GM12878 (cell line): Measurements from ENCODE around the gene MST1R. TPM values are rescaled to one million over a fixed set of nuclear protein-coding genes. Genes with fewer than 3 reads are reported as not detected.

Experiments
- ATAC-seq: fragments of 200-7000 bp; cut with Tn5 transposase; 3 replicates; pipeline ENCODE4 v1.9.1; 2020; ENCODE audit warnings: mild to moderate bottlenecking, moderate library complexity
- BruUV-seq: library from RNA; stranded (reverse); fragments of 400-500 nt; replicated peaks from 2 replicates; lab custom pipeline; 2021; lab: Mats Ljungman, UMichigan
- CTCF ChIA-PET: fragments of 300-600 bp; sonication (Branson Sonifier 250); formaldehyde crosslinking; extraction: SDS; loops from one replicate; lab custom pipeline; 2021; ENCODE audit warnings: inconsistent platforms; lab: Yijun Ruan, JAX
- POLR2A ChIA-PET: fragments of 350-600 bp; formaldehyde crosslinking; extraction: SDS; loops from one replicate; lab custom pipeline; 2021; ENCODE audit warnings: inconsistent platforms; lab: Charles Lee
- RAD21 ChIA-PET: fragments of 300-600 bp; sonication (Branson Sonifier 250); formaldehyde crosslinking; loops from one replicate; lab custom pipeline; 2023; ENCODE audit warnings: antibody characterized with exemption; ENCODE audit not compliant: unreplicated experiment; lab: Charles Lee
- SMC1A ChIA-PET: fragments of 300-600 bp; sonication (Branson Sonifier 250); formaldehyde crosslinking; loops from one replicate; lab custom pipeline; 2023; ENCODE audit not compliant: unreplicated experiment, uncharacterized antibody; lab: Charles Lee
- DNase-seq: peaks from one replicate; pipeline ENCODE4 v3.0.0-alpha.2; 2011; ENCODE audit warnings: low read depth, low spot score
- FAIRE-seq: peaks from 3 replicates; lab custom pipeline; 2011; peaks lifted over from hg19 to GRCh38; lab: Jason Lieb, UNC
- H2AFZ ChIP-seq: 2 replicates; pipeline ENCODE4 v1.6.0; 2011; ENCODE audit warnings: low read depth, low read length, control low read depth; ENCODE audit not compliant: control insufficient read depth
- H3K27ac ChIP-seq: 2 replicates; pipeline ENCODE4 v1.5.1; 2011; ENCODE audit warnings: control low read depth; ENCODE audit not compliant: control insufficient read depth, insufficient read depth
- H3K27me3 ChIP-seq, 2 experiments: replicated peaks in 1 of 2; 2 replicates each; pipeline versions ENCODE4 v1.6.0 to v1.6.1; 2011; ENCODE audit warnings: low read length in 1 of 2; ENCODE audit not compliant: control insufficient read depth in 2 of 2, insufficient read depth in 2 of 2
- H3K36me3 ChIP-seq, 2 experiments: 2 replicates each; pipeline ENCODE4 v1.5.1; 2011; ENCODE audit warnings: low read length in 1 of 2; ENCODE audit not compliant: control insufficient read depth in 2 of 2, insufficient read depth in 2 of 2
- H3K4me1 ChIP-seq: 2 replicates; pipeline ENCODE4 v1.6.1; 2011; ENCODE audit warnings: mild to moderate bottlenecking, low read length, moderate library complexity, mixed read lengths; ENCODE audit not compliant: control insufficient read depth, insufficient read depth
- H3K4me2 ChIP-seq: 2 replicates; pipeline ENCODE4 v1.6.0; 2011; ENCODE audit warnings: control low read depth; ENCODE audit not compliant: control insufficient read depth, insufficient read depth
- H3K4me3 ChIP-seq: fragments of 200-600 bp; sonication (generic); 2 replicates; pipeline ENCODE4 v1.5.1; 2016
- H3K79me2 ChIP-seq: 2 replicates; pipeline ENCODE4 v1.6.0; 2011; ENCODE audit warnings: low read length; ENCODE audit not compliant: control insufficient read depth, insufficient read depth
- H3K9ac ChIP-seq: 2 replicates; pipeline ENCODE4 v1.8.0; 2011; ENCODE audit warnings: low read length, control low read depth, mixed read lengths; ENCODE audit not compliant: control insufficient read depth, insufficient read depth
- H3K9me3 ChIP-seq: replicated peaks from 3 replicates; pipeline ENCODE4 v1.5.1; 2011; ENCODE audit warnings: mild to moderate bottlenecking, low read length; ENCODE audit not compliant: control insufficient read depth, insufficient read depth
- H4K20me1 ChIP-seq: 2 replicates; pipeline ENCODE4 v1.6.0; 2011; ENCODE audit not compliant: control insufficient read depth, insufficient read depth
- ATF7 ChIP-seq: fragments of 450-650 bp; IDR thresholded peaks from 2 replicates; pipeline ENCODE4 v1.6.1; 2016; ENCODE audit warnings: low read depth, mild to moderate bottlenecking
- FOXK2 ChIP-seq: fragments of 450-650 bp; IDR thresholded peaks from 2 replicates; pipeline ENCODE4 v1.6.1; 2017; ENCODE audit warnings: mild to moderate bottlenecking, moderate library complexity
- KAT2A ChIP-seq: conservative IDR thresholded peaks from 2 replicates; pipeline ENCODE4 v1.6.1; 2011; ENCODE audit warnings: low read depth, low read length; ENCODE audit not compliant: control insufficient read depth
- RAD21 ChIP-seq: IDR thresholded peaks from 2 replicates; pipeline ENCODE4 v1.6.1; 2011; ENCODE audit warnings: mild to moderate bottlenecking, low read depth, low read length, moderate library complexity; ENCODE audit not compliant: insufficient read depth
- SMC3 ChIP-seq: IDR thresholded peaks from 2 replicates; pipeline ENCODE4 v1.6.1; 2011; ENCODE audit warnings: low read length, improper control_type of control experiment, borderline replicate concordance
- ZBTB11 ChIP-seq: fragments of 450-650 bp; formaldehyde crosslinking; IDR thresholded peaks from 2 replicates; pipeline ENCODE4 v1.5.0; 2022; ENCODE audit warnings: mild to moderate bottlenecking, missing genetic modification characterization
- in situ Hi-C: fragments of 300-500 bp; cut with MboI; formaldehyde crosslinking; loops from 9 replicates; pipeline ENCODE4 v1.14.3; 2018; ENCODE audit warnings: mixed read lengths
- intact Hi-C: fragments of 100-400 bp; cut with micrococcal nuclease; formaldehyde crosslinking; loops from one replicate; pipeline ENCODE4 v1.14.2; 2022; ENCODE audit not compliant: unreplicated experiment
- polyA plus RNA-seq, 11 experiments: library from polyadenylated mRNA; depleted of rRNA in 4 of 11; unstranded in 6 of 11; stranded (reverse) in 5 of 11; fragments of >200 nt; fragmentation: Nextera tagmentation in 4 of 11; fragmentation: Illumina TruSeq in 1 of 11; extraction: Ambion mirVana in 4 of 11; extraction: Trizol in 1 of 11; gene quantifications; 1 replicate in 1 of 11; 2 replicates in 10 of 11; pipeline versions ENCODE4 v1.2.1 to v1.2.3, GENCODE V29; 2011 to 2016; ENCODE audit warnings: inconsistent platforms in 2 of 11, missing spikeins in 2 of 11, low read depth in 1 of 11
- total RNA-seq, 4 experiments: library from RNA; depleted of rRNA in 3 of 4; stranded (reverse); fragments of >200 nt in 3 of 4; fragmentation: Illumina TruSeq in 1 of 4; extraction: Trizol in 1 of 4; gene quantifications; 2 replicates each; pipeline versions ENCODE4 v1.2.1 to v1.2.3, GENCODE V29; 2013 to 2021
- TF ChIP-seq, protein P1 (sequence below), 3 experiments: IDR thresholded peaks in 2 of 3; conservative IDR thresholded peaks in 1 of 3; 2 replicates each; pipeline ENCODE4 v1.5.1; 2011; ENCODE audit warnings: low read depth in 3 of 3, low read length in 3 of 3, mild to moderate bottlenecking in 3 of 3, control low read depth in 2 of 3, moderate library complexity in 2 of 3, inconsistent platforms in 1 of 3, mixed read lengths in 1 of 3; ENCODE audit not compliant: control insufficient read depth in 2 of 3, insufficient read depth in 1 of 3; ENCODE audit errors: extremely low read depth in 1 of 3

Gene MST1R
- total and polyA plus RNA-seq, 10 of the 15 experiments (the other 5 are each of a cell fraction or from before 2014, with no cell fraction given) = 0.40 to 5.6 (median 1.2) TPM

GRCh38 chr3:49841126-49841696 is 62.5 kb downstream of the MST1R start:
- Histone ChIP-seq H3K4me3 (no peak overlapping the region), H3K4me2 (no peak overlapping the region), H3K27me3 (no peaks in the 10 kb centered on the region), H2AFZ (no peak overlapping the region), H3K79me2 (no peaks in the 10 kb centered on the region), H3K36me3 (peaks cover 19 to 26% of the 10 kb centered on the region in 2 experiments), H4K20me1 (no peaks in the 10 kb centered on the region), H3K27ac (no peak overlapping the region), H3K4me1 (no peaks in the 10 kb centered on the region), H3K9me3 (no peaks in the 10 kb centered on the region), H3K9ac (no peak overlapping the region)
- no peak for FAIRE-seq
- in situ Hi-C loops = no loop called here
- ChIA-PET RAD21 (interaction anchor here (1.0 to 7.0 kb wide), 5 partner anchors 27 to 95 kb away, joined by 3 to 182 read pairs (median 4); partner anchors contain the start of genes CDHR4, INKA1 and UBA7), SMC1A (interaction anchor here (1.1 to 7.5 kb wide), 4 partner anchors 37 to 84 kb away, joined by 3 to 146 read pairs (median 5); partner anchors contain the start of genes CDHR4 and INKA1), CTCF (interaction anchor here (0.6 to 14.1 kb wide), 10 partner anchors 10 to 302 kb away, joined by 3 to 327 read pairs (median 4); partner anchors contain the start of genes CDHR4, INKA1 and MST1R), POLR2A (interaction anchor here (0.6 kb wide), 1 partner anchor 10 kb away, joined by 6 read pairs; no protein-coding TSS in a partner anchor)
- TF ChIP-seq ATF7 (no peak), FOXK2 (no peak), SMC3 (peak; percentile 37; the same call in 1 of the 2 replicates), ZBTB11 (CRISPR knock-in tag) (no peak), RAD21 (peak; percentile 61), KAT2A (no peak)
- TF ChIP-seq, protein P1, sequence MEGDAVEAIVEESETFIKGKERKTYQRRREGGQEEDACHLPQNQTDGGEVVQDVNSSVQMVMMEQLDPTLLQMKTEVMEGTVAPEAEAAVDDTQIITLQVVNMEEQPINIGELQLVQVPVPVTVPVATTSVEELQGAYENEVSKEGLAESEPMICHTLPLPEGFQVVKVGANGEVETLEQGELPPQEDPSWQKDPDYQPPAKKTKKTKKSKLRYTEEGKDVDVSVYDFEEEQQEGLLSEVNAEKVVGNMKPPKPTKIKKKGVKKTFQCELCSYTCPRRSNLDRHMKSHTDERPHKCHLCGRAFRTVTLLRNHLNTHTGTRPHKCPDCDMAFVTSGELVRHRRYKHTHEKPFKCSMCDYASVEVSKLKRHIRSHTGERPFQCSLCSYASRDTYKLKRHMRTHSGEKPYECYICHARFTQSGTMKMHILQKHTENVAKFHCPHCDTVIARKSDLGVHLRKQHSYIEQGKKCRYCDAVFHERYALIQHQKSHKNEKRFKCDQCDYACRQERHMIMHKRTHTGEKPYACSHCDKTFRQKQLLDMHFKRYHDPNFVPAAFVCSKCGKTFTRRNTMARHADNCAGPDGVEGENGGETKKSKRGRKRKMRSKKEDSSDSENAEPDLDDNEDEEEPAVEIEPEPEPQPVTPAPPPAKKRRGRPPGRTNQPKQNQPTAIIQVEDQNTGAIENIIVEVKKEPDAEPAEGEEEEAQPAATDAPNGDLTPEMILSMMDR (IDR thresholded peaks at IDR 0.05 in 2 of 3, conservative IDR thresholded peaks at IDR 0.05 in 1 of 3; ENCODE audit: control insufficient read depth in 2 of 3, extremely low read depth in 1 of 3, insufficient read depth in 1 of 3, low read depth in 3 of 3, low read length in 3 of 3) = peak; percentile 56 to 63 (median 58)
- no TSS peak for BruUV-seq
- ATAC-seq = peak; percentile 75
- no peak for DNase-seq
- intact Hi-C loops = loop anchor here (1.0 kb wide), 1 partner anchor 65 kb away; no protein-coding TSS in a partner anchor
